Gastrocnemius medialis (tissue), 4 donors: Measurements from ENCODE around the gene ATP11A. TPM values are rescaled to one million over a fixed set of nuclear protein-coding genes. Genes with fewer than 3 reads are reported as not detected.

Experiments used
- ATAC-seq, 2 donors: fragments of 150-250 bp; one replicate each; pipeline ENCODE4 v1.9.1; 2016
- DNase-seq, 2 donors: peaks; one replicate each; pipeline ENCODE4 v3.0.0-alpha.2; 2019
- H3K27ac ChIP-seq, 4 donors: fragments of 200-600 bp; sonication (generic); 1 replicate in 1 of 4; 2 replicates in 3 of 4; pipeline ENCODE4 v1.5.1; 2016 to 2018; ENCODE audit warnings: mild to moderate bottlenecking in 2 of 4, moderate library complexity in 1 of 4
- H3K27me3 ChIP-seq, 3 donors: fragments of 200-600 bp; sonication (generic) in 2 of 3; 1 replicate in 1 of 3; 2 replicates in 2 of 3; pipeline versions ENCODE4 v1.5.1 to v1.6.0; 2016 to 2019; ENCODE audit warnings: mild to moderate bottlenecking in 1 of 3, moderate library complexity in 1 of 3
- H3K36me3 ChIP-seq, 2 donors: fragments of 200-600 bp; sonication (generic) in 1 of 2; one replicate each; pipeline ENCODE4 v1.5.1; 2017 to 2018
- H3K4me1 ChIP-seq, 2 donors: fragments of 200-600 bp; sonication (generic) in 1 of 2; one replicate each; pipeline ENCODE4 v1.5.1; 2016 to 2017; ENCODE audit warnings: mild to moderate bottlenecking in 2 of 2
- H3K4me3 ChIP-seq, 4 donors: fragments of 200-600 bp; sonication (generic) in 3 of 4; 1 replicate in 1 of 4; 2 replicates in 3 of 4; pipeline ENCODE4 v1.5.1; 2016 to 2019; ENCODE audit warnings: mild to moderate bottlenecking in 2 of 4
- H3K9me3 ChIP-seq, 3 donors: fragments of 200-600 bp; sonication (generic) in 2 of 3; 1 replicate in 1 of 3; 2 replicates in 2 of 3; pipeline ENCODE4 v1.5.1; 2016 to 2019
- CTCF ChIP-seq, 5 experiments: fragments of 450-650 bp in 3 of 5; fragments of 200-600 bp in 2 of 5; sonication (generic) in 2 of 5; IDR thresholded peaks in 4 of 5; conservative IDR thresholded peaks in 1 of 5; 1 replicate in 4 of 5; 2 replicates in 1 of 5; pipeline ENCODE4 v1.5.1; 2016 to 2019; ENCODE audit warnings: antibody characterized with exemption in 5 of 5, mild to moderate bottlenecking in 3 of 5, moderate library complexity in 3 of 5
- POLR2A ChIP-seq, 2 donors: fragments of 450-650 bp; IDR thresholded peaks; one replicate each; pipeline ENCODE4 v1.6.1; 2017; ENCODE audit warnings: antibody characterized with exemption in 2 of 2, mild to moderate bottlenecking in 2 of 2, moderate library complexity in 2 of 2
- in situ Hi-C, 4 donors: fragments of 200-750 bp; cut with MboI; loops; one replicate each; pipeline versions ENCODE4 v1.15.0 to v1.8.0; 2017; ENCODE audit warnings: low sequenced_read_pairs in 4 of 4
- intact Hi-C: fragments of 100-400 bp; cut with DNase I; formaldehyde crosslinking; loops from one replicate; pipeline ENCODE4 v1.15.1; 2023; ENCODE audit warnings: low total_unique reads
- total RNA-seq, 4 donors: library from RNA; depleted of rRNA; stranded (reverse); fragments of >200 nt; gene quantifications; one replicate each; pipeline versions ENCODE4 v1.1.0 to v1.2.3, GENCODE V29; 2016

The ATP11A gene
- total RNA-seq, 4 donors from 2014 or later: 10.0 to 14.2 (median 12.6) TPM

DNA sequence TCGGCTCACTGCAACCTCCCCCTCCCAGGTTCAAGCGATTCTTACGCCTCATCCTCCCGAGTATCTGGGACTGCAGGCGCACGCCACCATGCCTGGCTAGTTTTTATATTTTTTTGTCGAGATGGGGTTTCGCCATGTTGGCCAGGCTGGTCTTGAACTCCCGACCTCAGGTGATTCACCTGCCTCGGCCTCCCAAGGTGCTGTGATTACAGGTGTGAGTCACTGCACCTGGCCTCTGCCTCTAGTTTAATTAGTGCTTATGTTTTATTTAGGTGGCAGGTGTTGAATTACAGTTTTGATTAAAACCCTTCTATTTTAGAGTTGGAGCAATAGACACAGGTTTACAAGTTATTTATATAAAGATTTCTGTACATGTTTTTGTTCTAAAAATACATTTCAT is 42.8 kb downstream of the ATP11A start:
- DNase-seq: no peak

GRCh38 chr13:112733112-112733511 is 43.3 kb downstream of the ATP11A start:
- Histone ChIP-seq H3K4me1 (peaks cover 17 to 19% of the 10 kb centered on the region in 2 donors), H3K27ac (no peak overlapping the region), H3K4me3 (no peak overlapping the region), H3K36me3 (no peaks in the 10 kb centered on the region), H3K9me3 (no peaks in the 10 kb centered on the region), H3K27me3 (no peaks in the 10 kb centered on the region)
- in situ Hi-C loops: no loop called here
- DNase-seq (no peak), ATAC-seq (no peak)
- TF ChIP-seq CTCF (IDR thresholded peaks at IDR 0.05 in 4 of 5, conservative IDR thresholded peaks at IDR 0.05 in 1 of 5) (no peak), POLR2A (IDR thresholded peaks at IDR 0.05) (no peak)
- intact Hi-C loops: no loop called here

More for the DNA sequence above, 42.8 kb downstream of the ATP11A start:
- TF ChIP-seq POLR2A (IDR thresholded peaks at IDR 0.05) (no peak), CTCF (IDR thresholded peaks at IDR 0.05 in 4 of 5, conservative IDR thresholded peaks at IDR 0.05 in 1 of 5) (no peak)
- ATAC-seq: no peak
- H3K4me1 ChIP-seq: peaks cover 17 to 23% of the 10 kb centered on the region in 2 donors
- H3K4me3 ChIP-seq: no peak overlapping the region
- H3K9me3 ChIP-seq: no peaks in the 10 kb centered on the region
- intact Hi-C loops (no loop called here), in situ Hi-C loops (no loop called here)
- H3K36me3 ChIP-seq: no peaks in the 10 kb centered on the region
- no peak overlapping the region for H3K27ac ChIP-seq
- no peaks in the 10 kb centered on the region for H3K27me3 ChIP-seq

DNA sequence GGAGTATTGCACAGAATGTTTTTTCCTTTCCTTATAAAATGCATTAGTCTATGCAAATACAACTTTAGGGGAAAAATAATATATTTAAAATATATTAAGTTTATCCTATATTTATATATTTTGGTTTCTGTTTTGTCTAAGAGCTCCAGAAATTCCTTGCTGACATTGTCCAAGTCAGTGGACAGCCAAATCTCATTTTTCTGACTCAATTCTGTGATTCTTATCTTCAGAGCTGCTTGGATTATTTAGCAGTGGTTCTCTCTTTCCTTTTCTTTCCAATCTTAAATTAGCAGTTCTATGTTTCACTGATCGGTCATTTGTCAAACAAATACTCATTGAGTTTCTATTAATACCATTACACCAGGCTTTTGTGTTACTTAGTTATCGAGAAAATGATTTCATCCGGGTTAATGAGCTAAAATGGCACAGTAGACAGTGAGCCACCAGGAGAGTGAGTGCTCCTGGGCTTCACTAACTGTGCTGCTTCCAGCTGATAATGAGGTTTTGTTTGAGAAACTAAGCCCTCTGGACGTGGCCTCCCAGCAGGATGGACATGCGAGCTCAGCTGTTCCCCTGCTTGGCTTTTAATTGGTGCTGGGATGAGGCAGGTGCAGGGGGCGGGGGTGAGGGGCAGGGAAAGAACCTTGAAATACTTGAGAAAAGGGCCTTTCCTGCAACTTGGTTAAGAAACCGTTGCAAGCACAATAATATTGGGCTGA is 44.0 kb downstream of the ATP11A start:
- H3K36me3 ChIP-seq: no peaks in the 10 kb centered on the region
- TF ChIP-seq POLR2A (IDR thresholded peaks at IDR 0.05): no peak
- TF ChIP-seq CTCF (IDR thresholded peaks at IDR 0.05 in 4 of 5, conservative IDR thresholded peaks at IDR 0.05 in 1 of 5): no peak
- H3K4me3 ChIP-seq: no peak overlapping the region
- H3K27me3 ChIP-seq: no peaks in the 10 kb centered on the region
- no peak for ATAC-seq
- H3K4me1 ChIP-seq: peaks cover 15 to 17% of the 10 kb centered on the region in 2 donors
- in situ Hi-C loops (no loop called here), intact Hi-C loops (no loop called here)
- DNase-seq: no peak
- H3K9me3 ChIP-seq: no peaks in the 10 kb centered on the region
- H3K27ac ChIP-seq: no peak overlapping the region

GRCh38 chr13:112734696-112735547 is 45.1 kb downstream of the ATP11A start:
- TF ChIP-seq POLR2A (IDR thresholded peaks at IDR 0.05): no peak
- TF ChIP-seq CTCF (IDR thresholded peaks at IDR 0.05 in 4 of 5, conservative IDR thresholded peaks at IDR 0.05 in 1 of 5): no peak
- no peak overlapping the region for H3K27ac ChIP-seq
- DNase-seq: no peak
- no peaks in the 10 kb centered on the region for H3K27me3 ChIP-seq
- ATAC-seq: no peak
- no peaks in the 10 kb centered on the region for H3K9me3 ChIP-seq
- in situ Hi-C loops (no loop called here), intact Hi-C loops (no loop called here)
- H3K36me3 ChIP-seq: no peaks in the 10 kb centered on the region
- H3K4me3 ChIP-seq: no peak overlapping the region
- peaks cover 11 to 14% of the 10 kb centered on the region in 2 donors for H3K4me1 ChIP-seq
